GM18505 (cell line): ENCODE measurements around the gene EIF2B2.

Experiments
- ATAC-seq: cut with Tn5 transposase; IDR thresholded peaks from one replicate; pipeline ENCODE4 v1.9.1; 2021; ENCODE audit not compliant: unreplicated experiment
- POLR2A ChIP-seq: IDR thresholded peaks from 4 replicates; pipeline ENCODE4 v1.6.1; 2011; ENCODE audit warnings: borderline replicate concordance; ENCODE audit not compliant: insufficient read depth, insufficient read length; ENCODE audit errors: extremely low read depth

EIF2B2 gene

GRCh38 chr14:74978416-74978947, 24.2 kb upstream of the EIF2B2 start:
- no peak for ATAC-seq
- TF ChIP-seq POLR2A, result no peak

GRCh38 chr14:74979029-74979428, 23.7 kb upstream of the EIF2B2 start:
- TF ChIP-seq POLR2A, result no peak
- no peak for ATAC-seq

- no peak for ATAC-seq
- TF ChIP-seq POLR2A, result no peak
Observed at GRCh38 chr14:74979442-74980397, 23.0 kb upstream of the EIF2B2 start.

- no peak for ATAC-seq
Observed at GRCh38 chr14:74980398-74980730, 22.4 kb upstream of the EIF2B2 start.

GRCh38 chr14:74980731-74981461, 21.8 kb upstream of the EIF2B2 start:
- ATAC-seq, result no peak
- TF ChIP-seq POLR2A, result no peak

More at GRCh38 chr14:74980398-74980730, 22.4 kb upstream of the EIF2B2 start:
- TF ChIP-seq POLR2A, result no peak

- TF ChIP-seq POLR2A, result no peak
- ATAC-seq, result no peak
Observed at GRCh38 chr14:74981462-74981782, 21.3 kb upstream of the EIF2B2 start.

GRCh38 chr14:74981833-74982232, 20.9 kb upstream of the EIF2B2 start:
- no peak for ATAC-seq
- TF ChIP-seq POLR2A, result no peak

GRCh38 chr14:74982661-74983060, 20.1 kb upstream of the EIF2B2 start:
- no peak for ATAC-seq
- no peak for TF ChIP-seq POLR2A

- ATAC-seq, result no peak
- TF ChIP-seq POLR2A, result no peak
Observed at GRCh38 chr14:74983343-74983742, 19.4 kb upstream of the EIF2B2 start.

- TF ChIP-seq POLR2A, result no peak
- no peak for ATAC-seq
Observed at GRCh38 chr14:74984236-74985027, 18.3 kb upstream of the EIF2B2 start.

- ATAC-seq, result no peak
- no peak for TF ChIP-seq POLR2A
Observed at GRCh38 chr14:74985028-74985310, 17.8 kb upstream of the EIF2B2 start.

- TF ChIP-seq POLR2A, result no peak
- ATAC-seq, result no peak
Observed at GRCh38 chr14:74985806-74986205, 16.9 kb upstream of the EIF2B2 start.

GRCh38 chr14:74988131-74988530, 14.6 kb upstream of the EIF2B2 start:
- no peak for TF ChIP-seq POLR2A
- ATAC-seq, result no peak
